ENCODE results near the gene FBXL16. TPM values are rescaled to one million over a fixed set of nuclear protein-coding genes. Genes with fewer than 3 reads are reported as not detected.

Gene FBXL16
- total and polyA plus RNA-seq, 9 of the 15 experiments (the other 6 are each of a cell fraction or from before 2014, with no cell fraction given) = 0.21 to 8.2 (median 1.7) TPM

- TF ChIP-seq ZNF79 (CRISPR knock-in tag; IDR thresholded peaks at IDR 0.05; ENCODE audit: low read depth) (no peak), EP300 (IDR thresholded peaks at IDR 0.05; ENCODE audit: low read length) (peak; percentile 65), BACH1 (tag; IDR thresholded peaks at IDR 0.05) (no peak), BHLHE40 (IDR thresholded peaks at IDR 0.05; ENCODE audit: low read length) (peak; percentile 64), SAFB2 (IDR thresholded peaks at IDR 0.05; ENCODE audit: borderline replicate concordance, low read depth, low read length, severe bottlenecking) (no peak), CEBPG (CRISPR knock-in tag; IDR thresholded peaks at IDR 0.05) (peak; percentile 49; the same call in 1 of the 2 replicates), CEBPG (tag; conservative IDR thresholded peaks at IDR 0.05 in 1 of 2, IDR thresholded peaks at IDR 0.05 in 1 of 2) (peak in 1 of 2 experiments; percentile 72; a peak in 3 of 4 replicates), GTF2B (IDR thresholded peaks at IDR 0.05; ENCODE audit: extremely low read depth, insufficient read length) (no peak), ETS2 (tag; IDR thresholded peaks at IDR 0.05; ENCODE audit: borderline replicate concordance, poor library complexity, severe bottlenecking) (no peak), FOXK2 (conservative IDR thresholded peaks at IDR 0.05 in 1 of 2, IDR thresholded peaks at IDR 0.05 in 1 of 2; ENCODE audit: low read depth in 2 of 2) (no peak), E2F1 (CRISPR knock-in tag; IDR thresholded peaks at IDR 0.05) (peak; percentile 87; the same call in 1 of the 2 replicates), RNF2 (IDR thresholded peaks at IDR 0.05) (peak; percentile 63; the same call in 1 of the 2 replicates), POLR3G (IDR thresholded peaks at IDR 0.05; ENCODE audit: extremely low read depth, insufficient read length, insufficient replicate concordance) (no peak), ATF1 (CRISPR knock-in tag; IDR thresholded peaks at IDR 0.05) (no peak), ATF1 (tag; IDR thresholded peaks at IDR 0.05) (peak; percentile 72)
- TF ChIP-seq, protein P1, sequence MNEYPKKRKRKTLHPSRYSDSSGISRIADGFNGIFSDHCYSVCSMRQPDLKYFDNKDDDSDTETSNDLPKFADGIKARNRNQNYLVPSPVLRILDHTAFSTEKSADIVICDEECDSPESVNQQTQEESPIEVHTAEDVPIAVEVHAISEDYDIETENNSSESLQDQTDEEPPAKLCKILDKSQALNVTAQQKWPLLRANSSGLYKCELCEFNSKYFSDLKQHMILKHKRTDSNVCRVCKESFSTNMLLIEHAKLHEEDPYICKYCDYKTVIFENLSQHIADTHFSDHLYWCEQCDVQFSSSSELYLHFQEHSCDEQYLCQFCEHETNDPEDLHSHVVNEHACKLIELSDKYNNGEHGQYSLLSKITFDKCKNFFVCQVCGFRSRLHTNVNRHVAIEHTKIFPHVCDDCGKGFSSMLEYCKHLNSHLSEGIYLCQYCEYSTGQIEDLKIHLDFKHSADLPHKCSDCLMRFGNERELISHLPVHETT (CRISPR knock-in tag; conservative IDR thresholded peaks at IDR 0.05 in 1 of 2, IDR thresholded peaks at IDR 0.05 in 1 of 2) = peak in 1 of 2 experiments; percentile 96; a peak in 2 of 4 replicates
- TF ChIP-seq, protein P2, sequence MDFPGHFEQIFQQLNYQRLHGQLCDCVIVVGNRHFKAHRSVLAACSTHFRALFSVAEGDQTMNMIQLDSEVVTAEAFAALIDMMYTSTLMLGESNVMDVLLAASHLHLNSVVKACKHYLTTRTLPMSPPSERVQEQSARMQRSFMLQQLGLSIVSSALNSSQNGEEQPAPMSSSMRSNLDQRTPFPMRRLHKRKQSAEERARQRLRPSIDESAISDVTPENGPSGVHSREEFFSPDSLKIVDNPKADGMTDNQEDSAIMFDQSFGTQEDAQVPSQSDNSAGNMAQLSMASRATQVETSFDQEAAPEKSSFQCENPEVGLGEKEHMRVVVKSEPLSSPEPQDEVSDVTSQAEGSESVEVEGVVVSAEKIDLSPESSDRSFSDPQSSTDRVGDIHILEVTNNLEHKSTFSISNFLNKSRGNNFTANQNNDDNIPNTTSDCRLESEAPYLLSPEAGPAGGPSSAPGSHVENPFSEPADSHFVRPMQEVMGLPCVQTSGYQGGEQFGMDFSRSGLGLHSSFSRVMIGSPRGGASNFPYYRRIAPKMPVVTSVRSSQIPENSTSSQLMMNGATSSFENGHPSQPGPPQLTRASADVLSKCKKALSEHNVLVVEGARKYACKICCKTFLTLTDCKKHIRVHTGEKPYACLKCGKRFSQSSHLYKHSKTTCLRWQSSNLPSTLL (IDR thresholded peaks at IDR 0.05) = no peak
- TF ChIP-seq, protein P3, sequence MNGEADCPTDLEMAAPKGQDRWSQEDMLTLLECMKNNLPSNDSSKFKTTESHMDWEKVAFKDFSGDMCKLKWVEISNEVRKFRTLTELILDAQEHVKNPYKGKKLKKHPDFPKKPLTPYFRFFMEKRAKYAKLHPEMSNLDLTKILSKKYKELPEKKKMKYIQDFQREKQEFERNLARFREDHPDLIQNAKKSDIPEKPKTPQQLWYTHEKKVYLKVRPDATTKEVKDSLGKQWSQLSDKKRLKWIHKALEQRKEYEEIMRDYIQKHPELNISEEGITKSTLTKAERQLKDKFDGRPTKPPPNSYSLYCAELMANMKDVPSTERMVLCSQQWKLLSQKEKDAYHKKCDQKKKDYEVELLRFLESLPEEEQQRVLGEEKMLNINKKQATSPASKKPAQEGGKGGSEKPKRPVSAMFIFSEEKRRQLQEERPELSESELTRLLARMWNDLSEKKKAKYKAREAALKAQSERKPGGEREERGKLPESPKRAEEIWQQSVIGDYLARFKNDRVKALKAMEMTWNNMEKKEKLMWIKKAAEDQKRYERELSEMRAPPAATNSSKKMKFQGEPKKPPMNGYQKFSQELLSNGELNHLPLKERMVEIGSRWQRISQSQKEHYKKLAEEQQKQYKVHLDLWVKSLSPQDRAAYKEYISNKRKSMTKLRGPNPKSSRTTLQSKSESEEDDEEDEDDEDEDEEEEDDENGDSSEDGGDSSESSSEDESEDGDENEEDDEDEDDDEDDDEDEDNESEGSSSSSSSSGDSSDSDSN (IDR thresholded peaks at IDR 0.05; ENCODE audit: borderline replicate concordance in 1 of 2, low read depth in 2 of 2, low read length in 2 of 2) = peak in 1 of 2 experiments; percentile 43; a peak in 1 of 4 replicates
Measured at GRCh38 chr16:667780-668518, 37.7 kb downstream of the FBXL16 start, which contains the start of gene RHOT2 (continued).

Data from K562 (cell line).